ENCODE results near the gene ALDH1A3. TPM values are rescaled to one million over a fixed set of nuclear protein-coding genes. Genes with fewer than 3 reads are reported as not detected.

ALDH1A3 gene
- total RNA-seq, 1 experiment from 2014 or later = 248 TPM

- TF ChIP-seq ZBTB33 (IDR thresholded peaks at IDR 0.05; ENCODE audit: extremely low read depth, insufficient replicate concordance, low read length) (no peak), SP1 (IDR thresholded peaks at IDR 0.05; ENCODE audit: low read depth) (peak; percentile 9; the same call in 1 of the 2 replicates)
Observed at GRCh38 chr15:100849021-100849854, 30.4 kb upstream of the ALDH1A3 start (continued).

DNA sequence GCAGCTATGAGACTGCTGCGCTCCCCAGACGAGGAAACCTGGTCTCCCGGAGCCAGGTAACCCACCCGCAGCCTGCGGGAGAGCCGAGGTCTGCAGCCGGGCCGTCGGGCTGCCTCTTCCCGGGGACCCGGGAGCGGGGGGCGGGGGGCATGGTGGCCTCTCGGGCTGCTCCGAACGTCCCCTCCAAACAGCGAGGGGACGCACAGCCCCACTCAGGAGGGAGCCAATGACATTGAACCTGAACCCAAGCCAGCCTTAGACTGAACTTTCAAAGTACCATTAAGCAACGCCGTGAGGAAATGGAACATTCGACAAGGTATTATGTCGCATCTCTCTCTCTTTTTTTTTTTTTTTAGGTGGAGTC lies 29.8 kb upstream of the ALDH1A3 start:
- intact Hi-C loops (cut with micrococcal nuclease) = no loop called here
- BruUV-seq (replicated peaks) = no TSS peak
- Histone ChIP-seq H3K79me2 (ENCODE audit: insufficient read depth, low read length) (no peaks in the 10 kb centered on the region), H3K27me3 (ENCODE audit: insufficient read depth, low read length) (no peaks in the 10 kb centered on the region), H3K36me3 (ENCODE audit: control insufficient read depth in 1 of 2, insufficient read depth in 2 of 2, low read length in 2 of 2) (no peaks in the 10 kb centered on the region), H2AFZ (ENCODE audit: low read depth, low read length, poor library complexity, severe bottlenecking) (no peak overlapping the region), H4K20me1 (ENCODE audit: insufficient read depth) (no peaks in the 10 kb centered on the region), H3K4me1 (ENCODE audit: control insufficient read depth in 1 of 2, insufficient read depth in 2 of 2, low read length in 2 of 2) (peaks cover 2 to 8% of the 10 kb centered on the region in 2 experiments; a peak in 3 of 4 replicates), H3K9me3 (ENCODE audit: control insufficient read depth in 1 of 2, insufficient read depth in 1 of 2, low read depth in 1 of 2, low read length in 2 of 2) (no peaks in the 10 kb centered on the region), H3K4me3 (replicated peaks in 1 of 2; ENCODE audit: low read depth in 1 of 2, low read length in 2 of 2) (peak overlapping the region; percentile 47 to 62), H3K9me2 (ENCODE audit: insufficient read depth) (no peaks in the 10 kb centered on the region), H3K9ac (ENCODE audit: low read length) (peak overlapping the region; percentile 71), H3K4me2 (ENCODE audit: low read length) (peak overlapping the region; percentile 89), H3K27ac (ENCODE audit: low read depth, low read length) (peak overlapping the region; percentile 32; the same call in 1 of the 2 replicates)
- POLR2A ChIA-PET = no interaction called here
- ATAC-seq (peak; percentile 50), DNase-seq (ENCODE audit: low read depth, low spot score) (no peak)
- RAD21 ChIA-PET (ENCODE audit: low non-redundant PET in 1 of 2, low total read pairs in 2 of 2, uncharacterized antibody in 2 of 2, unreplicated experiment in 2 of 2) = no interaction called here
- CTCF ChIA-PET = interaction anchor here (1.0 to 1.4 kb wide), 3 partner anchors 15 to 129 kb away, joined by 3 to 4 read pairs (median 3); no protein-coding TSS in a partner anchor
- TF ChIP-seq EZH2 (IDR thresholded peaks at IDR 0.05) (no peak), POLR2A (IDR thresholded peaks at IDR 0.05; ENCODE audit: borderline replicate concordance, extremely low read depth, insufficient read depth, insufficient read length) (no peak), SIN3A (IDR thresholded peaks at IDR 0.05; ENCODE audit: low read depth) (no peak), ZBTB33 (IDR thresholded peaks at IDR 0.05; ENCODE audit: extremely low read depth, insufficient replicate concordance, low read length) (no peak), TCF7L2 (IDR thresholded peaks at IDR 0.05; ENCODE audit: borderline replicate concordance, extremely low read depth, insufficient read depth, insufficient read length) (no peak), REST (IDR thresholded peaks at IDR 0.05; ENCODE audit: low read depth) (no peak), POLR2AphosphoS5 (IDR thresholded peaks at IDR 0.05; ENCODE audit: low read depth, low read length) (no peak), RAD21 (IDR thresholded peaks at IDR 0.05; ENCODE audit: low read depth) (no peak), FOSL1 (IDR thresholded peaks at IDR 0.05; ENCODE audit: low read depth) (no peak), ZFX (IDR thresholded peaks at IDR 0.05) (no peak), SP1 (IDR thresholded peaks at IDR 0.05; ENCODE audit: low read depth) (no peak), EGR1 (IDR thresholded peaks at IDR 0.05; ENCODE audit: low read depth) (no peak), JUND (IDR thresholded peaks at IDR 0.05) (no peak)
- TF ChIP-seq, protein P1, sequence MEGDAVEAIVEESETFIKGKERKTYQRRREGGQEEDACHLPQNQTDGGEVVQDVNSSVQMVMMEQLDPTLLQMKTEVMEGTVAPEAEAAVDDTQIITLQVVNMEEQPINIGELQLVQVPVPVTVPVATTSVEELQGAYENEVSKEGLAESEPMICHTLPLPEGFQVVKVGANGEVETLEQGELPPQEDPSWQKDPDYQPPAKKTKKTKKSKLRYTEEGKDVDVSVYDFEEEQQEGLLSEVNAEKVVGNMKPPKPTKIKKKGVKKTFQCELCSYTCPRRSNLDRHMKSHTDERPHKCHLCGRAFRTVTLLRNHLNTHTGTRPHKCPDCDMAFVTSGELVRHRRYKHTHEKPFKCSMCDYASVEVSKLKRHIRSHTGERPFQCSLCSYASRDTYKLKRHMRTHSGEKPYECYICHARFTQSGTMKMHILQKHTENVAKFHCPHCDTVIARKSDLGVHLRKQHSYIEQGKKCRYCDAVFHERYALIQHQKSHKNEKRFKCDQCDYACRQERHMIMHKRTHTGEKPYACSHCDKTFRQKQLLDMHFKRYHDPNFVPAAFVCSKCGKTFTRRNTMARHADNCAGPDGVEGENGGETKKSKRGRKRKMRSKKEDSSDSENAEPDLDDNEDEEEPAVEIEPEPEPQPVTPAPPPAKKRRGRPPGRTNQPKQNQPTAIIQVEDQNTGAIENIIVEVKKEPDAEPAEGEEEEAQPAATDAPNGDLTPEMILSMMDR (IDR thresholded peaks at IDR 0.05 in 2 of 3, conservative IDR thresholded peaks at IDR 0.05 in 1 of 3; ENCODE audit: borderline replicate concordance in 1 of 3, insufficient read depth in 1 of 3, low read depth in 2 of 3, low read length in 2 of 3) = no peak

Data from HCT116 (cell line).